Osteocyte (in vitro differentiated cells): ENCODE measurements around the gene THOC5. TPM values are rescaled to one million over a fixed set of nuclear protein-coding genes. Genes with fewer than 3 reads are reported as not detected.

Experiments
- DNase-seq: peaks from one replicate; pipeline ENCODE4 v3.0.0; 2021; ENCODE audit warnings: mixed read lengths; ENCODE audit not compliant: unreplicated experiment; ENCODE audit errors: extremely low spot score
- H3K27ac Mint-ChIP-seq: one replicate; pipeline ENCODE4 v1.8.0; 2021; ENCODE audit warnings: mild to moderate bottlenecking, mixed read lengths; ENCODE audit not compliant: unreplicated experiment
- H3K27me3 Mint-ChIP-seq: one replicate; pipeline ENCODE4 v1.8.0; 2021; ENCODE audit warnings: mixed read lengths; ENCODE audit not compliant: unreplicated experiment
- H3K36me3 Mint-ChIP-seq: one replicate; pipeline ENCODE4 v1.8.0; 2021; ENCODE audit warnings: mixed read lengths; ENCODE audit not compliant: unreplicated experiment
- H3K4me1 Mint-ChIP-seq: one replicate; pipeline ENCODE4 v1.8.0; 2021; ENCODE audit warnings: mixed read lengths; ENCODE audit not compliant: unreplicated experiment
- H3K4me3 Mint-ChIP-seq: one replicate; pipeline ENCODE4 v1.8.0; 2021; ENCODE audit warnings: mild to moderate bottlenecking, moderate library complexity, mixed read lengths; ENCODE audit not compliant: unreplicated experiment
- H3K9me3 Mint-ChIP-seq: one replicate; pipeline ENCODE4 v1.8.0; 2021; ENCODE audit warnings: mixed read lengths; ENCODE audit not compliant: unreplicated experiment
- total RNA-seq: library from RNA; stranded (reverse); gene quantifications from 2 replicates; pipeline ENCODE4 v1.2.1, GENCODE V29; 2021
- TF ChIP-seq, protein P1 (sequence below): fragments of 200-600 bp; sonication (generic); IDR thresholded peaks from 2 replicates; pipeline ENCODE4 v1.5.0; 2021; ENCODE audit warnings: antibody characterized with exemption, mild to moderate bottlenecking, moderate library complexity

The THOC5 gene
- total RNA-seq, 1 donor from 2014 or later: 60.0 TPM

GRCh38 chr22:29464581-29464980, 89.0 kb downstream of the THOC5 start:
- Mint-ChIP-seq H3K27ac (no peak overlapping the region), H3K4me1 (no peaks in the 10 kb centered on the region), H3K4me3 (no peak overlapping the region), H3K27me3 (peaks cover 23% of the 10 kb centered on the region), H3K9me3 (no peaks in the 10 kb centered on the region), H3K36me3 (no peaks in the 10 kb centered on the region)
- DNase-seq: no peak
- TF ChIP-seq, protein P1, sequence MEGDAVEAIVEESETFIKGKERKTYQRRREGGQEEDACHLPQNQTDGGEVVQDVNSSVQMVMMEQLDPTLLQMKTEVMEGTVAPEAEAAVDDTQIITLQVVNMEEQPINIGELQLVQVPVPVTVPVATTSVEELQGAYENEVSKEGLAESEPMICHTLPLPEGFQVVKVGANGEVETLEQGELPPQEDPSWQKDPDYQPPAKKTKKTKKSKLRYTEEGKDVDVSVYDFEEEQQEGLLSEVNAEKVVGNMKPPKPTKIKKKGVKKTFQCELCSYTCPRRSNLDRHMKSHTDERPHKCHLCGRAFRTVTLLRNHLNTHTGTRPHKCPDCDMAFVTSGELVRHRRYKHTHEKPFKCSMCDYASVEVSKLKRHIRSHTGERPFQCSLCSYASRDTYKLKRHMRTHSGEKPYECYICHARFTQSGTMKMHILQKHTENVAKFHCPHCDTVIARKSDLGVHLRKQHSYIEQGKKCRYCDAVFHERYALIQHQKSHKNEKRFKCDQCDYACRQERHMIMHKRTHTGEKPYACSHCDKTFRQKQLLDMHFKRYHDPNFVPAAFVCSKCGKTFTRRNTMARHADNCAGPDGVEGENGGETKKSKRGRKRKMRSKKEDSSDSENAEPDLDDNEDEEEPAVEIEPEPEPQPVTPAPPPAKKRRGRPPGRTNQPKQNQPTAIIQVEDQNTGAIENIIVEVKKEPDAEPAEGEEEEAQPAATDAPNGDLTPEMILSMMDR: no peak

GRCh38 chr22:29463629-29464028, 89.9 kb downstream of the THOC5 start:
- H3K27me3 Mint-ChIP-seq: peaks cover 18% of the 10 kb centered on the region
- no peak overlapping the region for H3K4me3 Mint-ChIP-seq
- no peaks in the 10 kb centered on the region for H3K36me3 Mint-ChIP-seq
- TF ChIP-seq, protein P1: no peak
- DNase-seq: no peak
- H3K4me1 Mint-ChIP-seq: no peaks in the 10 kb centered on the region
- no peak overlapping the region for H3K27ac Mint-ChIP-seq
- H3K9me3 Mint-ChIP-seq: no peaks in the 10 kb centered on the region

- no peak overlapping the region for H3K27ac Mint-ChIP-seq
- no peak overlapping the region for H3K4me3 Mint-ChIP-seq
- H3K4me1 Mint-ChIP-seq: no peaks in the 10 kb centered on the region
- peaks cover 4% of the 10 kb centered on the region for H3K27me3 Mint-ChIP-seq
- TF ChIP-seq, protein P1: no peak
- H3K36me3 Mint-ChIP-seq: no peaks in the 10 kb centered on the region
- no peaks in the 10 kb centered on the region for H3K9me3 Mint-ChIP-seq
- DNase-seq: no peak
Observed at GRCh38 chr22:29461263-29461662, 92.3 kb downstream of the THOC5 start.

- no peaks in the 10 kb centered on the region for H3K27me3 Mint-ChIP-seq
- no peaks in the 10 kb centered on the region for H3K9me3 Mint-ChIP-seq
- DNase-seq: no peak
- H3K4me3 Mint-ChIP-seq: no peak overlapping the region
- H3K36me3 Mint-ChIP-seq: no peaks in the 10 kb centered on the region
- TF ChIP-seq, protein P1: no peak
- no peaks in the 10 kb centered on the region for H3K4me1 Mint-ChIP-seq
- H3K27ac Mint-ChIP-seq: no peak overlapping the region
Observed at GRCh38 chr22:29459773-29460172, 93.8 kb downstream of the THOC5 start.

- peaks cover 3% of the 10 kb centered on the region for H3K27me3 Mint-ChIP-seq
- no peak overlapping the region for H3K27ac Mint-ChIP-seq
- TF ChIP-seq, protein P1: no peak
- no peaks in the 10 kb centered on the region for H3K4me1 Mint-ChIP-seq
- no peak overlapping the region for H3K4me3 Mint-ChIP-seq
- H3K9me3 Mint-ChIP-seq: no peaks in the 10 kb centered on the region
- no peaks in the 10 kb centered on the region for H3K36me3 Mint-ChIP-seq
- no peak for DNase-seq
Observed at GRCh38 chr22:29458551-29458950, 95.0 kb downstream of the THOC5 start.
